C4-2B (cell line): ENCODE data around the gene MLLT10.

ENCODE experiments used
- CTCF ChIP-seq: fragments of 450-650 bp; conservative IDR thresholded peaks from 2 replicates; pipeline ENCODE4 v1.5.1; 2017; ENCODE audit warnings: mild to moderate bottlenecking
- ZFX ChIP-seq: fragments of 450-650 bp; IDR thresholded peaks from 2 replicates; pipeline ENCODE4 v1.6.1; 2017

- TF ChIP-seq CTCF (no peak), ZFX (no peak)
These were observed 9.9 kb upstream of the MLLT10 start for GRCh38 chr10:21524131-21524525.
